SH-SY5Y (cell line): ENCODE measurements around the gene NDC1.

Source experiments
- GATA2 ChIP-seq: IDR thresholded peaks from 2 replicates; pipeline ENCODE4 v1.6.1; 2011; ENCODE audit warnings: mild to moderate bottlenecking, low read depth, low read length
- GATA3 ChIP-seq: IDR thresholded peaks from 2 replicates; pipeline ENCODE4 v1.6.1; 2011; ENCODE audit warnings: low read depth, mild to moderate bottlenecking, low read length, moderate library complexity

Gene NDC1

GRCh38 chr1:53752281-53752680 is 85.8 kb downstream of the NDC1 start:
- no peak for TF ChIP-seq GATA3
- no peak for TF ChIP-seq GATA2

GRCh38 chr1:53747841-53748240 is 90.3 kb downstream of the NDC1 start:
- TF ChIP-seq GATA2 (no peak), GATA3 (no peak)

DNA sequence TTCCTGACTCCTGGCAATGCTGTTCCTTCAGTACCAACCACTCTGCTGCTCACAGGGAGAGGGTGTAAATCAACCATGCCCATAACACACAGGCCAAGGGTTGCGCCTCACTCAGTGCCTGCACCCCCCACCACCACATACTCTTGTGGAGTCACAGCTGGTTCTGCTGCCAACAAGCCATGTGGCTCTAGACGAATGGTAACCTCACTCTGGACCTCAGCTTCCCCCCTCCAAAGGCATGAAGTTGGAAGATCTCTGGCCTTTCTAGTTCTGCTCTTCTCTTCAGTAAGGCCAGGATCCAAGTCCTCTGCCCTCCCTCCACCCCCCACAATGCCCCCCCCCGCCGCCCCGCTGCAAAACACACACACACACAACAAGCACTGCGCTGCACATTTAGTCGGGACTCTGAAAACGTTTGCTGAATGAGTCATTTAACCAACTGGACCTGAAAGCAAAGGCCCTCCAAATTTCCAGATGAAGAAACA is 97.4 kb downstream of the NDC1 start:
- no peak for TF ChIP-seq GATA2
- TF ChIP-seq GATA3, result no peak

- TF ChIP-seq GATA3 (no peak), GATA2 (no peak)
Measured at GRCh38 chr1:53739109-53739681, 98.9 kb downstream of the NDC1 start, which contains the start of gene GLIS1. Gene GLIS1 (minus strand): TSS chr1:53739164. CDS start chr1:53738064, 1,100 bp downstream.

GRCh38 chr1:53738205-53739108 is 99.6 kb downstream of the NDC1 start:
- TF ChIP-seq GATA3, result no peak
- TF ChIP-seq GATA2, result no peak

DNA sequence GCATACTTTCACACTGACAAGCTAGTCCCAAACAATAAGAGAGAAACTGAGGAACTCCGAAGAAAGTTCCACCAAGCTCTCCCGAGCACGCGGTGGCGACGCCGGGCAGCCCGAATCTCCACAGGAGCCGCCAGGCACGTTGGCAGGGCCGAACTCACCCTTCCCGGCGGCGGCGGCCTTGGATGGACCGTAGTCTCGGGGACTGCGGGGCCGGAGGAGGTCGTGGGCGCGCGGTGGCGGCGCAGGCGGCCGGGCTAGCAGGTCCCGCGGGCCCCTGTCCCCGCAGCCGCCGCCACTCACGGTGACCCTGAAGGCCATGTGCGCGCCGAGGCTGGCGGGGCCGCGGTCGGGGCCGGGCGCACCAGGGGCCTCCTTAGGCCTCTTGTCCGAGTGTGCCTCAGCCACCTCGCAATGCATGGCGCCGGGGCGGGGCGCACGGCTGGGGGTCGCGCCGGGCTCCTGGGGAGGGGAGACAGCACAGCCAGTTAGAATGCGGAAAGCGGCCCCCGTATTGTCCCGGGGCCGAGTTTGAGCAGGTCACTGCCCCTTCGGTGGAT is 100.4 kb downstream of the NDC1 start:
- TF ChIP-seq GATA3, result no peak
- TF ChIP-seq GATA2, result no peak

- no peak for TF ChIP-seq GATA2
- TF ChIP-seq GATA3, result no peak
Measured at GRCh38 chr1:53736290-53736689, 101.8 kb downstream of the NDC1 start.

DNA sequence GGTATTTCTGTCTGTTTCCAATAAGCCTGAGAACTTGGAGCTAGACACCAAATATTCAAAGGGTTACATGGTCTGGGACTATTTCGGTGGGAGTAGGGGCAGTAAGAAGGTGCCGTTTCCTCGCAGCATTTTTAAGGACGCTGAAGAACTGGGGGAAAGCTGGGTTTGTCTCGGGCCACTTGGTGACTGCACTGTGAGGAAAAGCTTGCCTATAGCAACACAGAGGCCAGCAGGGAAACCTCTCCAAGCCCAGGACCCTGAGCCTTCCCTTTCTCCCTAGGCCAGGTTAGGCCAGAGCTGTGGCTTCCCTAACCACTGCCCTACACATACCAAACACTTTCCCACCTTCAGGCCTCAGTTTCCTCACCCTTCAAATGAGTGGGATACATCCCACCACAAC is 102.4 kb downstream of the NDC1 start:
- TF ChIP-seq GATA2, result no peak
- no peak for TF ChIP-seq GATA3

DNA sequence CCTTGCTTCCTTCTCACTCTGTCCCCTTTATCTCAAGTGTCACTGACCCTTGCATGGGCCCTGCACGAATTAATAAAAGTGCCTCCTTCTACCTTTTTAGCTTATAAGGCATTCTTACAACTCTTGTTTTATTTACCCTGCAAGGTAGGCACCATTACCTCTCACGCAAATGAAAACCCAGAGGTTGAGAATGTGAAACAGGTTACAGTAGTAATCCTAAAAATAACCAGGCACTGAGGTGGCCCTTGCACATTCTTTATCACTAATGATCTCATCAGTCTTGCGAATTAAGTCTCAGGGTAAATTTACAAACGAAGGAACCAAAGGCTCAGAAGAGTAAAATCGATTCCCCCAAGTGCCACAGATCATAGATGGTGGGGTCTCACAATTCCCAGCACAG is 102.8 kb downstream of the NDC1 start:
- TF ChIP-seq GATA3 (no peak), GATA2 (no peak)

- no peak for TF ChIP-seq GATA3
- no peak for TF ChIP-seq GATA2
Measured at GRCh38 chr1:53734650-53735211, 103.4 kb downstream of the NDC1 start.

DNA sequence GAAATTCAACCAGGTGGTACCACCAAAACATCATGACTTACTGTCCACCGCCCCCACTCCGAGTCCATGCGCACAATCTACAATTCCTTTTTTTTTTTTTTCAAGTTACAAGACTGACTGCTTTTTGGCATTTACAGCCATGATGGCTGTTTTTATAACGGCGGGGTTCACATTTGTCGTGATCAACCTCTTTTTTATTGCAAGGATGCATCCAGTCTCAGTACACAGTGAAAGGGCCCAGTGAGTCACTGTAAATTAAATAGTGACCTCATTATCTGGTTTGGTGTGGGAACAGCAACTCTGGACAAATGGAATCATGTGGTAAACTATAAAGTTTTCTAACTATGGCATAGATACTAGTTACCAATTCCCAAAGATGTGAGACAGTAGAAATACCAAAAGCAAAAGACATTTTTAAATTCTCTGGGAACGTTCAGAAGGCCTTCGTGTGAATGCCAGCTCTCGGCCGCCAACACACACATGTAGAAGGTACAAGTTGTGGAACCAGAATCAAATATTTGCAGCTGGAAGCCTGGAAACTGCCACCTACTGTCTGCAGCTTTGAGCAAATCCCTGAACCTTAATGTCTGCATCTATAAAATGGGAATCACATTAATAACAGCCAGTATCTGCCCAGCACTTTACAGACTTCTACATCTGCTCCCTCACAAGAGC is 104.0 kb downstream of the NDC1 start:
- TF ChIP-seq GATA2, result no peak
- TF ChIP-seq GATA3, result no peak

DNA sequence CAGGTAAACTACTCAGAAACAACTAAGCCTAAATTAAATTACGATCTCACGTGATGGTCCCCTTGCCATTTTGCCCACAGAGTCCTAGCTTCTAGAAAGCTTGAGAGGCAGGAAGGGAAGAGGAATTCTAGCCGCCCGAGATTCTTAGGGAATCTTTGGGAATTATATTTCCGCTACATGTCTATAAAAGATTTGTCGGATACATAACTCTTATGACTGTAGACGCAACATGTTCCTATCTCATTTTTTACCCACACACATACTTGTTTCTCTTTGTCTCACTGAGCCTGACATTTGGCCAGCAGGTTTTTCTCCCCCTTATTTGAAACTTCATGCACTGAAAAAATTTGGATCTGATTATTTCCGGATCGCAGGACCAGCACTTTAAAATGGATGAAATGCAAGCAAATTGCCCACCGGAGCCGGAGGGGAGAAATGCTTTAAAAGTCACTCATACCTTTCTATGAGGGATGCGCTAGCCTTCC is 104.6 kb downstream of the NDC1 start:
- no peak for TF ChIP-seq GATA3
- TF ChIP-seq GATA2, result no peak

DNA sequence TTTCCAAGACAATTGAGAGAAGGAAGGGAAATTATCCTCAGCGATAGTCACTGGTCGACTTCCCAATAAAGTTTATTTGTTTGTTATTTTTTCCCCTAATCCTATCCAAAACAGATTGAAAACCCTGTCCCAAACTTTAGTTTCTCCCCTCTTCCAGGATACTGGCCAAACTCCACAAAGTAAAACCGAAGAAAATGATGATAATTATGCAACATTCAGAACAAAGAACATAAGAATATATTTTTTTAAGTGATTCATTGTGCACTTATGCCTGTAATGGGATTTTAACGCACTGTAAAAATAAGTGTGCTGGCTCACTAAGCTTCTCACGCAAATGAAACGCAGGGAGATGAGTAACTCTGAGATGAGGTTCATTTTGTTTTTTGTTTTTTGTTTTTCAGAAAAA is 105.2 kb downstream of the NDC1 start:
- TF ChIP-seq GATA3, result no peak
- no peak for TF ChIP-seq GATA2

DNA sequence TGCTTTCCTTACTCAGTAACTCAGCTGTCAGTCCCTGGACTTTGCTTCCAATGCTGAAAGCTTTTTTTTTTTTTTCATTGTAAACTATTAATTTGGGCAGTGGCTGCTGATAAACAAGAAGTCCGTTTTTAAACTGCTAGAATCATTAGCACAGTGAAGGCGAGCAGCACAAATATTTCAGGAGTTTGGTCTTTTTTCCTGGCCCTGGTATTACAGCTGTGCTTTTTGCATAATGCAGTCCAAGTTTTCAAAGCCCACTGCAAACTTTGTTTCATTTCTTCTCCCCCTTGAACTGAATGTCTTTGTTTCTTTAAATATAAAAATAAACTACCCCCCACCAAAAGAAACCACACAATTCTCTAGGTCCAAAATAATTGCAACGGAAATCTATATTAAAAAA is 105.7 kb downstream of the NDC1 start:
- TF ChIP-seq GATA3 (no peak), GATA2 (no peak)
